Measurements from ENCODE around the gene TP53INP2. TPM values are rescaled to one million over a fixed set of nuclear protein-coding genes. Genes with fewer than 3 reads are reported as not detected.

Gene TP53INP2
- total and polyA plus RNA-seq, 9 of the 15 experiments (the other 6 are each of a cell fraction or from before 2014, with no cell fraction given), result 0.43 to 5.0 (median 1.3) TPM

DNA sequence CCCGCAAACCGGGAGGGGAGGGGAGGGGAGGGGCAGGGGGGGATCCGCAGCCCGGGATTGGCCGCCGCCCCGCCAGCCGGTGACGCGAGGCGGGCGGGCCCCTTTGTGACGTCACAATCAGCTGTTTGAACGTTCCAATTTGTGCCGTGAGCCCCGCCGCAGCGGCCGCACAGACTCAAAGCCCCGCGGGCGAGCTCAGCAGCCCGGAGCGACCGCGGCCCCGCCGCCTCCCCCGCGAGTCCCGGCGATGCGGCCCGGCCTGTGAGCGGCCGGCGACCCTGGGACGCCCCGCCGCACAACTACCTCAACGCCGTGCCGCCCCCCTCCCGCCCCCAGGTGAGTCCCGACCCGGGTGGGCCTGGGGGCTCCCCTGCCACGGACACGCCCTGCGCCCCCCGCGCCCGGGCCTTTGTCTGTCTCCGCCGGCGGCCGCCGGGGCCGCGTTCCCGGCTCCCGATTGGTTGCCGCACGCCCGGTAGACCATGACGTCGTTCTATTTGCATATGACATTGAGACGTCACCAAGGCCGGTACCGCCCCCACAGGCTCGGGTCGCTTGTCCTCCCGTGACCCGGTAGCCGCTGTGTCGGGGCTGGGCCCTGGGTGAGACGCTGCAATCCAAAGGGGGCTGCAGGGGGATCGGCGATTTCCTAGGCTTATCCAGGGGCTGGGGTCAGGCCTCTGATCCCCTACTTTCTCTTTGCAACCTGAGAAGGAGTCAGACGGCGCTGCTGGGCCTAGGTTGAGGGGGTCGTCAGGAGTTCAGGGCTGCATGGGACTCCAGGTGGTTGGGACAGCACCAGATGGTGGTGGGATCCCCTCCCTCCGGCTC lies at the start of gene TP53INP2 (continued):
- TF ChIP-seq NFYB (IDR thresholded peaks at IDR 0.05; ENCODE audit: extremely low read depth, insufficient read length) (peak; percentile 32), PTTG1 (tag; IDR thresholded peaks at IDR 0.05; ENCODE audit: low read depth) (no peak), ZSCAN29 (IDR thresholded peaks at IDR 0.05) (no peak), NFRKB (IDR thresholded peaks at IDR 0.05; ENCODE audit: low read depth) (no peak), TAF1 (IDR thresholded peaks at IDR 0.05; ENCODE audit: control insufficient read depth, extremely low read depth, insufficient read depth, low read length, severe bottlenecking) (peak; percentile 11), SMAD2 (IDR thresholded peaks at IDR 0.05; ENCODE audit: low read depth, low read length) (no peak), PURB (CRISPR knock-in tag; IDR thresholded peaks at IDR 0.05; ENCODE audit: low read depth) (no peak)
- TF ChIP-seq, protein P1, sequence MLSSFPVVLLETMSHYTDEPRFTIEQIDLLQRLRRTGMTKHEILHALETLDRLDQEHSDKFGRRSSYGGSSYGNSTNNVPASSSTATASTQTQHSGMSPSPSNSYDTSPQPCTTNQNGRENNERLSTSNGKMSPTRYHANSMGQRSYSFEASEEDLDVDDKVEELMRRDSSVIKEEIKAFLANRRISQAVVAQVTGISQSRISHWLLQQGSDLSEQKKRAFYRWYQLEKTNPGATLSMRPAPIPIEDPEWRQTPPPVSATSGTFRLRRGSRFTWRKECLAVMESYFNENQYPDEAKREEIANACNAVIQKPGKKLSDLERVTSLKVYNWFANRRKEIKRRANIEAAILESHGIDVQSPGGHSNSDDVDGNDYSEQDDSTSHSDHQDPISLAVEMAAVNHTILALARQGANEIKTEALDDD (IDR thresholded peaks at IDR 0.05), result no peak
- TF ChIP-seq, protein P2, sequence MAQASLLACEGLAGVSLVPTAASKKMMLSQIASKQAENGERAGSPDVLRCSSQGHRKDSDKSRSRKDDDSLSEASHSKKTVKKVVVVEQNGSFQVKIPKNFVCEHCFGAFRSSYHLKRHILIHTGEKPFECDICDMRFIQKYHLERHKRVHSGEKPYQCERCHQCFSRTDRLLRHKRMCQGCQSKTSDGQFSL (CRISPR knock-in tag; IDR thresholded peaks at IDR 0.05), result no peak
- TF ChIP-seq, protein P2 (tag; IDR thresholded peaks at IDR 0.05), result 0 out of 4 replicates have a peak, but pooled peaks of 1 of the 2 experiments have one; percentile 60
- TF ChIP-seq, protein P3, sequence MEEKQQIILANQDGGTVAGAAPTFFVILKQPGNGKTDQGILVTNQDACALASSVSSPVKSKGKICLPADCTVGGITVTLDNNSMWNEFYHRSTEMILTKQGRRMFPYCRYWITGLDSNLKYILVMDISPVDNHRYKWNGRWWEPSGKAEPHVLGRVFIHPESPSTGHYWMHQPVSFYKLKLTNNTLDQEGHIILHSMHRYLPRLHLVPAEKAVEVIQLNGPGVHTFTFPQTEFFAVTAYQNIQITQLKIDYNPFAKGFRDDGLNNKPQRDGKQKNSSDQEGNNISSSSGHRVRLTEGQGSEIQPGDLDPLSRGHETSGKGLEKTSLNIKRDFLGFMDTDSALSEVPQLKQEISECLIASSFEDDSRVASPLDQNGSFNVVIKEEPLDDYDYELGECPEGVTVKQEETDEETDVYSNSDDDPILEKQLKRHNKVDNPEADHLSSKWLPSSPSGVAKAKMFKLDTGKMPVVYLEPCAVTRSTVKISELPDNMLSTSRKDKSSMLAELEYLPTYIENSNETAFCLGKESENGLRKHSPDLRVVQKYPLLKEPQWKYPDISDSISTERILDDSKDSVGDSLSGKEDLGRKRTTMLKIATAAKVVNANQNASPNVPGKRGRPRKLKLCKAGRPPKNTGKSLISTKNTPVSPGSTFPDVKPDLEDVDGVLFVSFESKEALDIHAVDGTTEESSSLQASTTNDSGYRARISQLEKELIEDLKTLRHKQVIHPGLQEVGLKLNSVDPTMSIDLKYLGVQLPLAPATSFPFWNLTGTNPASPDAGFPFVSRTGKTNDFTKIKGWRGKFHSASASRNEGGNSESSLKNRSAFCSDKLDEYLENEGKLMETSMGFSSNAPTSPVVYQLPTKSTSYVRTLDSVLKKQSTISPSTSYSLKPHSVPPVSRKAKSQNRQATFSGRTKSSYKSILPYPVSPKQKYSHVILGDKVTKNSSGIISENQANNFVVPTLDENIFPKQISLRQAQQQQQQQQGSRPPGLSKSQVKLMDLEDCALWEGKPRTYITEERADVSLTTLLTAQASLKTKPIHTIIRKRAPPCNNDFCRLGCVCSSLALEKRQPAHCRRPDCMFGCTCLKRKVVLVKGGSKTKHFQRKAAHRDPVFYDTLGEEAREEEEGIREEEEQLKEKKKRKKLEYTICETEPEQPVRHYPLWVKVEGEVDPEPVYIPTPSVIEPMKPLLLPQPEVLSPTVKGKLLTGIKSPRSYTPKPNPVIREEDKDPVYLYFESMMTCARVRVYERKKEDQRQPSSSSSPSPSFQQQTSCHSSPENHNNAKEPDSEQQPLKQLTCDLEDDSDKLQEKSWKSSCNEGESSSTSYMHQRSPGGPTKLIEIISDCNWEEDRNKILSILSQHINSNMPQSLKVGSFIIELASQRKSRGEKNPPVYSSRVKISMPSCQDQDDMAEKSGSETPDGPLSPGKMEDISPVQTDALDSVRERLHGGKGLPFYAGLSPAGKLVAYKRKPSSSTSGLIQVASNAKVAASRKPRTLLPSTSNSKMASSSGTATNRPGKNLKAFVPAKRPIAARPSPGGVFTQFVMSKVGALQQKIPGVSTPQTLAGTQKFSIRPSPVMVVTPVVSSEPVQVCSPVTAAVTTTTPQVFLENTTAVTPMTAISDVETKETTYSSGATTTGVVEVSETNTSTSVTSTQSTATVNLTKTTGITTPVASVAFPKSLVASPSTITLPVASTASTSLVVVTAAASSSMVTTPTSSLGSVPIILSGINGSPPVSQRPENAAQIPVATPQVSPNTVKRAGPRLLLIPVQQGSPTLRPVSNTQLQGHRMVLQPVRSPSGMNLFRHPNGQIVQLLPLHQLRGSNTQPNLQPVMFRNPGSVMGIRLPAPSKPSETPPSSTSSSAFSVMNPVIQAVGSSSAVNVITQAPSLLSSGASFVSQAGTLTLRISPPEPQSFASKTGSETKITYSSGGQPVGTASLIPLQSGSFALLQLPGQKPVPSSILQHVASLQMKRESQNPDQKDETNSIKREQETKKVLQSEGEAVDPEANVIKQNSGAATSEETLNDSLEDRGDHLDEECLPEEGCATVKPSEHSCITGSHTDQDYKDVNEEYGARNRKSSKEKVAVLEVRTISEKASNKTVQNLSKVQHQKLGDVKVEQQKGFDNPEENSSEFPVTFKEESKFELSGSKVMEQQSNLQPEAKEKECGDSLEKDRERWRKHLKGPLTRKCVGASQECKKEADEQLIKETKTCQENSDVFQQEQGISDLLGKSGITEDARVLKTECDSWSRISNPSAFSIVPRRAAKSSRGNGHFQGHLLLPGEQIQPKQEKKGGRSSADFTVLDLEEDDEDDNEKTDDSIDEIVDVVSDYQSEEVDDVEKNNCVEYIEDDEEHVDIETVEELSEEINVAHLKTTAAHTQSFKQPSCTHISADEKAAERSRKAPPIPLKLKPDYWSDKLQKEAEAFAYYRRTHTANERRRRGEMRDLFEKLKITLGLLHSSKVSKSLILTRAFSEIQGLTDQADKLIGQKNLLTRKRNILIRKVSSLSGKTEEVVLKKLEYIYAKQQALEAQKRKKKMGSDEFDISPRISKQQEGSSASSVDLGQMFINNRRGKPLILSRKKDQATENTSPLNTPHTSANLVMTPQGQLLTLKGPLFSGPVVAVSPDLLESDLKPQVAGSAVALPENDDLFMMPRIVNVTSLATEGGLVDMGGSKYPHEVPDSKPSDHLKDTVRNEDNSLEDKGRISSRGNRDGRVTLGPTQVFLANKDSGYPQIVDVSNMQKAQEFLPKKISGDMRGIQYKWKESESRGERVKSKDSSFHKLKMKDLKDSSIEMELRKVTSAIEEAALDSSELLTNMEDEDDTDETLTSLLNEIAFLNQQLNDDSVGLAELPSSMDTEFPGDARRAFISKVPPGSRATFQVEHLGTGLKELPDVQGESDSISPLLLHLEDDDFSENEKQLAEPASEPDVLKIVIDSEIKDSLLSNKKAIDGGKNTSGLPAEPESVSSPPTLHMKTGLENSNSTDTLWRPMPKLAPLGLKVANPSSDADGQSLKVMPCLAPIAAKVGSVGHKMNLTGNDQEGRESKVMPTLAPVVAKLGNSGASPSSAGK (IDR thresholded peaks at IDR 0.05), result no peak
- TF ChIP-seq, protein P4, sequence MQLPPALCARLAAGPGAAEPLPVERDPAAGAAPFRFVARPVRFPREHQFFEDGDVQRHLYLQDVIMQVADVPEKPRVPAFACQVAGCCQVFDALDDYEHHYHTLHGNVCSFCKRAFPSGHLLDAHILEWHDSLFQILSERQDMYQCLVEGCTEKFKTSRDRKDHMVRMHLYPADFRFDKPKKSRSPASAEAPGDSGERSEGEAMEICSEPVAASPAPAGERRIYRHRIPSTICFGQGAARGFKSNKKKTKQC (CRISPR knock-in tag; IDR thresholded peaks at IDR 0.05), result no peak
